Measurements from ENCODE around the gene DIO3. TPM values are rescaled to one million over a fixed set of nuclear protein-coding genes. Genes with fewer than 3 reads are reported as not detected.

Gene DIO3
- total and polyA plus RNA-seq, 2 donors (not counting 1 experiment from before 2014, with no cell fraction given): not detected

DNA sequence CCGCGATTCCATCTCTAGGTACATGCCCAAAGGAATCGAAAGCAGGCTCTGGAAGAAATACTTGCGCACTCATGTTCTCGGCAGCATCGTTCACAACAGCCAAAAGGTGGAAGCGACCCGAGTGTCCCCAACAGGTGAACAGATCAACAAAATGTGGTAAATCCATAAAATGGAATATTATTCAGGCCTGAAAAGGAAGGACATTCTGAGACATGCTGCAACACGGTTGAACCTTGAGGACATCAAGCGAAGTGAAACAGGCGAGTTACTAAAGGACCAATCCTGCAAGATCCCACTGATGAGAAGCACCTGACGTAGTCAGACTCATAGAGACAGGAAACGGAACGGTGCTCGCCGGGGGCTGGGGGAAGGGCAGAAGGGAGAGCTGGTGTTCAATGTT lies 17.5 kb upstream of the DIO3 start:
- intact Hi-C loops (cut with micrococcal nuclease): no loop called here
- ATAC-seq (ENCODE audit: low read depth) (no peak), DNase-seq (no peak)
- ChIA-PET POLR2A (no interaction called here), CTCF (no interaction called here)
- Histone ChIP-seq H3K27me3 (replicated peaks in 1 of 4; ENCODE audit: control extremely low read depth in 1 of 4, control insufficient read depth in 3 of 4, insufficient read depth in 4 of 4, low read length in 3 of 4) (no peaks in the 10 kb centered on the region), H3K27ac (ENCODE audit: low read length in 2 of 2) (no peak overlapping the region), H3K9ac (ENCODE audit: low read length) (no peak overlapping the region), H2AFZ (ENCODE audit: insufficient read depth, low read depth, low read length, poor library complexity, severe bottlenecking) (no peak overlapping the region), H3K4me1 (ENCODE audit: control insufficient read depth in 2 of 2, insufficient read depth in 2 of 2, low read length in 2 of 2) (no peaks in the 10 kb centered on the region), H3K36me3 (replicated peaks in 1 of 2; ENCODE audit: control extremely low read depth in 1 of 2, control insufficient read depth in 1 of 2, extremely low read depth in 1 of 2, insufficient read depth in 2 of 2, low read length in 1 of 2) (no peaks in the 10 kb centered on the region), H3K79me2 (ENCODE audit: control insufficient read depth, insufficient read depth, low read length) (no peaks in the 10 kb centered on the region), H3K4me3 (ENCODE audit: control extremely low read depth in 1 of 5, extremely low read depth in 1 of 5, insufficient read depth in 1 of 5, low read depth in 2 of 5, low read length in 4 of 5) (no peak overlapping the region), H3K4me2 (replicated peaks; ENCODE audit: low read depth, low read length, poor library complexity, severe bottlenecking) (no peak overlapping the region), H4K20me1 (ENCODE audit: control insufficient read depth, insufficient read depth, low read length, poor library complexity, severe bottlenecking) (no peaks in the 10 kb centered on the region), H3K9me3 (ENCODE audit: control extremely low read depth in 1 of 3, control insufficient read depth in 2 of 3, insufficient read depth in 1 of 3, low read length in 2 of 3) (peaks cover 0 to 38% (median 0%) of the 10 kb centered on the region in 3 donors)
- H3K4me1 Mint-ChIP-seq: no peaks in the 10 kb centered on the region
- H3K27ac Mint-ChIP-seq: no peak overlapping the region
- TF ChIP-seq, protein P1, sequence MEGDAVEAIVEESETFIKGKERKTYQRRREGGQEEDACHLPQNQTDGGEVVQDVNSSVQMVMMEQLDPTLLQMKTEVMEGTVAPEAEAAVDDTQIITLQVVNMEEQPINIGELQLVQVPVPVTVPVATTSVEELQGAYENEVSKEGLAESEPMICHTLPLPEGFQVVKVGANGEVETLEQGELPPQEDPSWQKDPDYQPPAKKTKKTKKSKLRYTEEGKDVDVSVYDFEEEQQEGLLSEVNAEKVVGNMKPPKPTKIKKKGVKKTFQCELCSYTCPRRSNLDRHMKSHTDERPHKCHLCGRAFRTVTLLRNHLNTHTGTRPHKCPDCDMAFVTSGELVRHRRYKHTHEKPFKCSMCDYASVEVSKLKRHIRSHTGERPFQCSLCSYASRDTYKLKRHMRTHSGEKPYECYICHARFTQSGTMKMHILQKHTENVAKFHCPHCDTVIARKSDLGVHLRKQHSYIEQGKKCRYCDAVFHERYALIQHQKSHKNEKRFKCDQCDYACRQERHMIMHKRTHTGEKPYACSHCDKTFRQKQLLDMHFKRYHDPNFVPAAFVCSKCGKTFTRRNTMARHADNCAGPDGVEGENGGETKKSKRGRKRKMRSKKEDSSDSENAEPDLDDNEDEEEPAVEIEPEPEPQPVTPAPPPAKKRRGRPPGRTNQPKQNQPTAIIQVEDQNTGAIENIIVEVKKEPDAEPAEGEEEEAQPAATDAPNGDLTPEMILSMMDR (IDR thresholded peaks at IDR 0.05): no peak
- H3K27me3 Mint-ChIP-seq: no peaks in the 10 kb centered on the region
- WGBS (ENCODE audit: insufficient coverage): 97% methylated on average over 16 of the region's 16 CpGs
- peaks cover 3% of the 10 kb centered on the region for H3K9me3 Mint-ChIP-seq (ENCODE audit: insufficient read depth)
- no peak overlapping the region for H3K4me3 Mint-ChIP-seq

DNA sequence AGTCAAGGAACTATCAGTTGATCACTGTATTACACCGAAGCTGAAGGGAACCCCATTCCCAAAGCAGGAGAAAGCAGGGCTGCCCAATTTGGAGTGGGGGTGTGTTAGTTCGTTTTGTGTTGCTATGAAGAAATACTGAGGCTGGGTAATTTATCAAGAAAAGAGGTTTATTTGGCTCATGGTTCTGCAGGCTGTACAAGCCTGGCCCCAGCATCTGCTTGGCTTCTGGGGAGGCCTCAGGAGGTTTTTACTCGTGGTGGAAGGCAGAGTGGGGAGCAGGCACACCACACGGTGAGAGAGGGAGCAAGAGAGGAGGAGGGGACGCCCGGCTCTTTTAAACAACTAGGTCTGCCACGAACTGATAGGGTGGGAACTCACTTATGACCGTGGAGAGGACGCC lies 16.7 kb upstream of the DIO3 start:
- Histone ChIP-seq H3K9ac (ENCODE audit: low read length) (no peak overlapping the region), H3K27ac (ENCODE audit: low read length in 2 of 2) (no peak overlapping the region), H2AFZ (ENCODE audit: insufficient read depth, low read depth, low read length, poor library complexity, severe bottlenecking) (no peak overlapping the region), H3K4me3 (ENCODE audit: control extremely low read depth in 1 of 5, extremely low read depth in 1 of 5, insufficient read depth in 1 of 5, low read depth in 2 of 5, low read length in 4 of 5) (no peak overlapping the region), H3K27me3 (replicated peaks in 1 of 4; ENCODE audit: control extremely low read depth in 1 of 4, control insufficient read depth in 3 of 4, insufficient read depth in 4 of 4, low read length in 3 of 4) (no peaks in the 10 kb centered on the region), H3K36me3 (replicated peaks in 1 of 2; ENCODE audit: control extremely low read depth in 1 of 2, control insufficient read depth in 1 of 2, extremely low read depth in 1 of 2, insufficient read depth in 2 of 2, low read length in 1 of 2) (no peaks in the 10 kb centered on the region), H3K79me2 (ENCODE audit: control insufficient read depth, insufficient read depth, low read length) (no peaks in the 10 kb centered on the region), H3K4me2 (replicated peaks; ENCODE audit: low read depth, low read length, poor library complexity, severe bottlenecking) (no peak overlapping the region), H3K9me3 (ENCODE audit: control extremely low read depth in 1 of 3, control insufficient read depth in 2 of 3, insufficient read depth in 1 of 3, low read length in 2 of 3) (peaks cover 0 to 40% (median 0%) of the 10 kb centered on the region in 3 donors), H4K20me1 (ENCODE audit: control insufficient read depth, insufficient read depth, low read length, poor library complexity, severe bottlenecking) (no peaks in the 10 kb centered on the region), H3K4me1 (ENCODE audit: control insufficient read depth in 2 of 2, insufficient read depth in 2 of 2, low read length in 2 of 2) (no peaks in the 10 kb centered on the region)
- peaks cover 3% of the 10 kb centered on the region for H3K9me3 Mint-ChIP-seq (ENCODE audit: insufficient read depth)
- no peaks in the 10 kb centered on the region for H3K4me1 Mint-ChIP-seq
- TF ChIP-seq, protein P1 (IDR thresholded peaks at IDR 0.05): no peak
- no peak for TF ChIP-seq EZH2 (IDR thresholded peaks at IDR 0.05; ENCODE audit: borderline replicate concordance, insufficient read depth, low read depth, low read length, poor library complexity, severe bottlenecking)
- DNase-seq (no peak), ATAC-seq (ENCODE audit: low read depth) (no peak)
- no peak overlapping the region for H3K4me3 Mint-ChIP-seq
- CTCF ChIA-PET: no interaction called here
- no peak overlapping the region for H3K27ac Mint-ChIP-seq
- POLR2A ChIA-PET: no interaction called here
- intact Hi-C loops (cut with micrococcal nuclease): no loop called here
- H3K27me3 Mint-ChIP-seq: no peaks in the 10 kb centered on the region
- 92% methylated on average over 7 of the region's 9 CpGs for WGBS (ENCODE audit: insufficient coverage)
